GM13977 (cell line): ENCODE data around the gene ATG9A.
A peak's percentile ranks its signal among the peaks of the same experiment; 100 is the strongest.

ENCODE experiments used
- DNase-seq: peaks from one replicate; pipeline ENCODE4 v3.0.0; 2012; ENCODE audit warnings: low spot score
- CTCF ChIP-seq: IDR thresholded peaks from 2 replicates; pipeline ENCODE4 v1.5.1; 2012; ENCODE audit warnings: mild to moderate bottlenecking, control low read depth; ENCODE audit not compliant: insufficient read depth; ENCODE audit errors: extremely low read depth, missing control alignments
- in situ Hi-C: fragments of 300-500 bp; cut with MboI; formaldehyde crosslinking; loops from one replicate; pipeline ENCODE4 v1.12.0; 2022; ENCODE audit warnings: low sequenced_read_pairs, low pct_unique_long_range_greater_than_20kb, mixed read lengths, inconsistent platforms; ENCODE audit not compliant: unreplicated experiment

ATG9A gene

GRCh38 chr2:219175928-219176817 is 53.3 kb downstream of the ATG9A start:
- in situ Hi-C loops, result loop anchor here (10.0 kb wide), 1 partner anchor 119 kb away; no protein-coding TSS in a partner anchor

GRCh38 chr2:219175486-219175885 is 54.0 kb downstream of the ATG9A start:
- in situ Hi-C loops, result loop anchor here (10.0 kb wide), 1 partner anchor 119 kb away; no protein-coding TSS in a partner anchor
- no peak for TF ChIP-seq CTCF
- no peak for DNase-seq

More at GRCh38 chr2:219175928-219176817, 53.3 kb downstream of the ATG9A start:
- DNase-seq, result peak; percentile 37
- no peak for TF ChIP-seq CTCF

GRCh38 chr2:219174801-219175200 is 54.6 kb downstream of the ATG9A start:
- TF ChIP-seq CTCF, result no peak
- no peak for DNase-seq
- in situ Hi-C loops, result loop anchor here (5.0 to 10.0 kb wide), 2 partner anchors 32 to 120 kb away; partner anchors contain the start of gene ZFAND2B

GRCh38 chr2:219174146-219174545 is 55.3 kb downstream of the ATG9A start:
- in situ Hi-C loops, result loop anchor here (5.0 to 10.0 kb wide), 2 partner anchors 33 to 121 kb away; partner anchors contain the start of gene ZFAND2B
- no peak for TF ChIP-seq CTCF
- DNase-seq, result no peak

- in situ Hi-C loops, result loop anchor here (5.0 to 10.0 kb wide), 2 partner anchors 34 to 122 kb away; partner anchors contain the start of gene ZFAND2B
- TF ChIP-seq CTCF, result no peak
- no peak for DNase-seq
Observed at GRCh38 chr2:219173176-219173575, 56.3 kb downstream of the ATG9A start.

GRCh38 chr2:219172231-219173154 is 56.9 kb downstream of the ATG9A start:
- no peak for TF ChIP-seq CTCF
- DNase-seq, result no peak
- in situ Hi-C loops, result loop anchor here (5.0 to 10.0 kb wide), 2 partner anchors 35 to 122 kb away; partner anchors contain the start of gene ZFAND2B
